Head of caudate nucleus (tissue), 42 donors: Measurements from ENCODE around the gene SPRN.
"Not testable (repeated sequence)": the region's sequence is repeated elsewhere in the genome, so short reads cannot be mapped to it uniquely, and the experiment has no call there.

Experiments used
- DNase-seq, 42 donors: peaks; one replicate each; pipeline versions ENCODE4 v3.0.0 to v3.0.0-alpha.2; 2020 to 2021; ENCODE audit warnings: mixed read lengths in 7 of 42
- intact Hi-C: fragments of 100-400 bp; cut with DNase I; formaldehyde crosslinking; loops from one replicate; pipeline ENCODE4 v1.15.0; 2022

SPRN gene

GRCh38 chr10:133442967-133443924, 18.8 kb upstream of the SPRN start:
- DNase-seq, result peak in 9 of 42 donors; percentile 2 to 25 (median 9)

GRCh38 chr10:133442191-133442966, 18.0 kb upstream of the SPRN start:
- DNase-seq, result peak in 7 of 42 donors; percentile 0 to 34 (median 15)
- intact Hi-C loops, result no loop called here

More at GRCh38 chr10:133442967-133443924, 18.8 kb upstream of the SPRN start:
- intact Hi-C loops, result no loop called here

GRCh38 chr10:133441780-133442179, 17.4 kb upstream of the SPRN start:
- intact Hi-C loops, result no loop called here
- DNase-seq, result peak in 5 of 42 donors; percentile 0 to 20 (median 9)

GRCh38 chr10:133441356-133441755, 16.9 kb upstream of the SPRN start:
- DNase-seq, result peak in 4 of 42 donors; percentile 20 to 38 (median 22)
- intact Hi-C loops, result not testable (repeated sequence)

GRCh38 chr10:133440633-133441285, 16.3 kb upstream of the SPRN start:
- intact Hi-C loops, result no loop called here

GRCh38 chr10:133439517-133440461, 15.4 kb upstream of the SPRN start:
- DNase-seq, result peak in 5 of 42 donors; percentile 1 to 13 (median 4)
- intact Hi-C loops, result no loop called here

More at GRCh38 chr10:133440633-133441285, 16.3 kb upstream of the SPRN start:
- peak in 5 of 42 donors; percentile 4 to 29 (median 15) for DNase-seq

GRCh38 chr10:133438711-133439273, 14.4 kb upstream of the SPRN start:
- intact Hi-C loops, result no loop called here

GRCh38 chr10:133432789-133433188, 8.4 kb upstream of the SPRN start:
- intact Hi-C loops, result not testable (repeated sequence)

More at GRCh38 chr10:133438711-133439273, 14.4 kb upstream of the SPRN start:
- peak in 7 of 42 donors; percentile 1 to 31 (median 13) for DNase-seq

GRCh38 chr10:133431888-133432613, 7.6 kb upstream of the SPRN start:
- intact Hi-C loops, DNase-seq: not testable (repeated sequence)

More at GRCh38 chr10:133432789-133433188, 8.4 kb upstream of the SPRN start:
- peak in 1 of 42 donors; percentile 8 for DNase-seq

GRCh38 chr10:133429571-133429970, 5.1 kb upstream of the SPRN start:
- intact Hi-C loops, DNase-seq: not testable (repeated sequence)

GRCh38 chr10:133424102-133424501, 323 bp downstream of the SPRN start:
- intact Hi-C loops, DNase-seq: not testable (repeated sequence)

GRCh38 chr10:133422807-133423771, 1.3 kb downstream of the SPRN start:
- peak in 1 of 42 donors; percentile 14 for DNase-seq
- intact Hi-C loops, result no loop called here

GRCh38 chr10:133422223-133422806, 2.1 kb downstream of the SPRN start:
- DNase-seq, result peak in 1 of 42 donors; percentile 12
- intact Hi-C loops, result no loop called here

- peak in 1 of 42 donors; percentile 12 for DNase-seq
- intact Hi-C loops, result no loop called here
These were observed 2.8 kb downstream of the SPRN start for GRCh38 chr10:133421336-133422222.
